HUES6 (cell line): ENCODE results near the gene ATG16L2.

ENCODE experiments used
- H3K27ac ChIP-seq: 2 replicates; pipeline ENCODE4 v1.7.0; 2013; ENCODE audit warnings: low read depth, mild to moderate bottlenecking, low read length, inconsistent platforms
- H3K27me3 ChIP-seq: 2 replicates; pipeline ENCODE4 v1.6.1; 2013; ENCODE audit warnings: low read length; ENCODE audit not compliant: control insufficient read depth, insufficient read depth
- H3K36me3 ChIP-seq: 2 replicates; pipeline ENCODE4 v1.6.1; 2013; ENCODE audit warnings: low read length; ENCODE audit not compliant: control insufficient read depth, insufficient read depth
- H3K4me1 ChIP-seq: 2 replicates; pipeline ENCODE4 v1.6.1; 2013; ENCODE audit warnings: low read length; ENCODE audit not compliant: control insufficient read depth, insufficient read depth
- H3K4me3 ChIP-seq: 2 replicates; pipeline ENCODE4 v1.5.1; 2013; ENCODE audit warnings: low read depth, low read length
- H3K9ac ChIP-seq: one replicate; pipeline ENCODE4 v1.6.1; 2013; ENCODE audit warnings: mild to moderate bottlenecking, low read length
- H3K9me3 ChIP-seq: 2 replicates; pipeline ENCODE4 v1.6.1; 2013; ENCODE audit warnings: low read depth, low read length; ENCODE audit not compliant: control insufficient read depth, insufficient read depth

The ATG16L2 gene

GRCh38 chr11:72875736-72876135, 61.5 kb downstream of the ATG16L2 start:
- Histone ChIP-seq H3K36me3 (no peaks in the 10 kb centered on the region), H3K4me3 (no peak overlapping the region), H3K9ac (no peak overlapping the region), H3K9me3 (no peaks in the 10 kb centered on the region), H3K27ac (no peak overlapping the region), H3K4me1 (no peaks in the 10 kb centered on the region), H3K27me3 (no peaks in the 10 kb centered on the region)

DNA sequence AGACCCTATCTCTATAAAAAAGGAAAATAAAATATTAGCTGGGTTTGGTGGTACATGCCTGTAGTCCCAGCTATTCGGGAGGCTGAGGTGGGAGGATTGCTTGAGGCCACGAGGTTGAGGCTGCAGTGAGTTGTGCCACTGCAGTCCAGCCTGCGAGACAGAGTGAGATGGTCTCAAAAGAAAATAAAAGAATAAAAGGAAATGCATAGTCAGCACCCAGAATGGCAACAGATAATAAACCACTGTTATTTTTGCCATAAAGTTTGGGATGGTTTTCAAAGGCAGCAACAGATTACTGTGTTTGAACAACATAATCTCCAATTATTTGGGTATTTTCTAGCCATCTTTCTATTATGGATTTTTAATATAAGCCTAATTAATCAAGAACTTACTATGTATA, 61.9 kb downstream of the ATG16L2 start:
- no peak overlapping the region for H3K9ac ChIP-seq
- no peaks in the 10 kb centered on the region for H3K9me3 ChIP-seq
- no peaks in the 10 kb centered on the region for H3K36me3 ChIP-seq
- no peak overlapping the region for H3K27ac ChIP-seq
- no peaks in the 10 kb centered on the region for H3K27me3 ChIP-seq
- H3K4me1 ChIP-seq: no peaks in the 10 kb centered on the region
- H3K4me3 ChIP-seq: no peak overlapping the region
